Endothelial cell of umbilical vein (primary cell): ENCODE results near the gene CCDC32. TPM values are rescaled to one million over a fixed set of nuclear protein-coding genes. Genes with fewer than 3 reads are reported as not detected.

Source experiments
- BruUV-seq: library from RNA; stranded (reverse); fragments of 400-500 nt; replicated peaks from 2 replicates; lab custom pipeline; 2021; lab: Mats Ljungman, UMichigan
- CTCF ChIA-PET: fragments of 300-600, 350-600 bp; sonication (Branson Sonifier 250); formaldehyde crosslinking; loops from one replicate; lab custom pipeline; 2021; ENCODE audit warnings: antibody characterized with exemption, inconsistent platforms; lab: Charles Lee
- POLR2A ChIA-PET: fragments of 300-600, 350-600 bp; sonication (Branson Sonifier 250); formaldehyde crosslinking; loops from one replicate; lab custom pipeline; 2021; ENCODE audit warnings: antibody characterized with exemption, inconsistent platforms; lab: Charles Lee
- DNase-seq: peaks from one replicate; pipeline ENCODE4 v3.0.0-alpha.2; 2011; ENCODE audit warnings: low read depth, low spot score
- FAIRE-seq: peaks from 2 replicates; lab custom pipeline; 2011; peaks lifted over from hg19 to GRCh38; lab: Jason Lieb, UNC
- H2AFZ ChIP-seq: 2 replicates; pipeline ENCODE4 v1.6.0; 2012; ENCODE audit warnings: low read depth, low read length, control low read depth, inconsistent platforms
- H3K27ac ChIP-seq: 2 replicates; pipeline ENCODE4 v1.5.1; 2011; ENCODE audit warnings: low read depth, mild to moderate bottlenecking, control low read depth, low read length, moderate library complexity; ENCODE audit not compliant: insufficient read depth
- H3K27me3 ChIP-seq, 2 experiments: 2 replicates each; pipeline versions ENCODE4 v1.6.0 to v1.6.1; 2011; ENCODE audit warnings: low read length in 2 of 2, mixed read lengths in 1 of 2; ENCODE audit not compliant: control insufficient read depth in 2 of 2, insufficient read depth in 2 of 2
- H3K36me3 ChIP-seq, 2 experiments: 2 replicates in 1 of 2; 3 replicates in 1 of 2; pipeline ENCODE4 v1.5.1; 2011; ENCODE audit warnings: low read length in 2 of 2, mild to moderate bottlenecking in 1 of 2, moderate library complexity in 1 of 2; ENCODE audit not compliant: control insufficient read depth in 2 of 2, insufficient read depth in 2 of 2; ENCODE audit errors: extremely low read depth in 1 of 2
- H3K4me1 ChIP-seq: 3 replicates; pipeline ENCODE4 v1.5.1; 2011; ENCODE audit warnings: mild to moderate bottlenecking, low read length; ENCODE audit not compliant: control insufficient read depth, insufficient read depth; ENCODE audit errors: extremely low read depth
- H3K4me2 ChIP-seq: 2 replicates; pipeline ENCODE4 v1.6.1; 2011; ENCODE audit warnings: low read length, control low read depth, mixed read lengths; ENCODE audit not compliant: insufficient read depth
- H3K4me3 ChIP-seq, 3 experiments: fragments of 200-600 bp in 1 of 3; sonication (generic), shearing (Covaris generic) in 1 of 3; replicated peaks in 1 of 3; 2 replicates each; pipeline ENCODE4 v1.5.1; 2011 to 2016; ENCODE audit warnings: control low read depth in 3 of 3, low read length in 3 of 3, mild to moderate bottlenecking in 2 of 3, inconsistent platforms in 1 of 3, low read depth in 1 of 3, moderate library complexity in 1 of 3; ENCODE audit not compliant: insufficient read depth in 1 of 3
- H3K79me2 ChIP-seq: 2 replicates; pipeline ENCODE4 v1.6.0; 2012; ENCODE audit warnings: low read length, inconsistent platforms; ENCODE audit not compliant: control insufficient read depth, insufficient read depth
- H3K9ac ChIP-seq: replicated peaks from 2 replicates; pipeline ENCODE3; 2011; ENCODE audit warnings: low read length, control low read depth; ENCODE audit not compliant: insufficient read depth; ENCODE audit errors: extremely low read depth
- H3K9me1 ChIP-seq: replicated peaks from 3 replicates; pipeline ENCODE4 v1.6.0; 2011; ENCODE audit warnings: mild to moderate bottlenecking, low read length; ENCODE audit not compliant: control insufficient read depth, insufficient read depth; ENCODE audit errors: extremely low read depth
- H3K9me3 ChIP-seq: replicated peaks from 2 replicates; pipeline ENCODE4 v1.5.1; 2012; ENCODE audit warnings: low read length, inconsistent platforms; ENCODE audit not compliant: control insufficient read depth, insufficient read depth
- H4K20me1 ChIP-seq: replicated peaks from 2 replicates; pipeline ENCODE3; 2011; ENCODE audit warnings: mild to moderate bottlenecking, low read length; ENCODE audit not compliant: control insufficient read depth, insufficient read depth; ENCODE audit errors: extremely low read depth
- CTCF ChIP-seq, 2 donors: IDR thresholded peaks; 1 replicate in 1 of 2; 2 replicates in 1 of 2; pipeline ENCODE4 v1.5.1; 2011; ENCODE audit warnings: low read length in 2 of 2, mild to moderate bottlenecking in 2 of 2, moderate library complexity in 2 of 2, control low read depth in 1 of 2, inconsistent platforms in 1 of 2, low read depth in 1 of 2; ENCODE audit not compliant: insufficient read depth in 1 of 2; ENCODE audit errors: extremely low read depth in 1 of 2
- EZH2 ChIP-seq: IDR thresholded peaks from 2 replicates; pipeline ENCODE4 v1.6.1; 2012; ENCODE audit warnings: borderline replicate concordance, low read depth, mild to moderate bottlenecking, moderate library complexity, low read length, inconsistent platforms; ENCODE audit not compliant: severe bottlenecking
- FOS ChIP-seq: IDR thresholded peaks from 2 replicates; pipeline ENCODE4 v1.6.1; 2011; ENCODE audit warnings: mild to moderate bottlenecking, low read length, moderate library complexity, borderline replicate concordance; ENCODE audit not compliant: insufficient read depth
- GATA2 ChIP-seq: IDR thresholded peaks from 2 replicates; pipeline ENCODE4 v1.7.0; 2011; ENCODE audit warnings: low read depth, mild to moderate bottlenecking, moderate library complexity, mixed read lengths, low read length; ENCODE audit not compliant: insufficient read length, insufficient read depth
- JUN ChIP-seq: IDR thresholded peaks from 2 replicates; pipeline ENCODE4 v1.6.1; 2011; ENCODE audit warnings: borderline replicate concordance, low read depth; ENCODE audit not compliant: insufficient read length, insufficient read depth
- MAX ChIP-seq: IDR thresholded peaks from 2 replicates; pipeline ENCODE4 v1.6.1; 2011; ENCODE audit not compliant: insufficient read depth, insufficient read length
- MYC ChIP-seq: IDR thresholded peaks from one replicate; pipeline ENCODE4 v1.6.1; 2011; ENCODE audit warnings: mild to moderate bottlenecking, low read depth, low read length
- POLR2A ChIP-seq: IDR thresholded peaks from 2 replicates; pipeline ENCODE4 v1.6.1; 2012; ENCODE audit warnings: low read depth, mild to moderate bottlenecking, control low read depth, low read length
- POLR2AphosphoS5 ChIP-seq: IDR thresholded peaks from 2 replicates; pipeline ENCODE4 v1.6.1; 2012; ENCODE audit warnings: low read depth, mild to moderate bottlenecking, control low read depth, low read length, moderate library complexity; ENCODE audit not compliant: insufficient read depth
- dilution Hi-C: fragments of 300-500 bp; cut with MboI; formaldehyde crosslinking; loops from one replicate; pipeline ENCODE4 v1.15.0; 2019; ENCODE audit warnings: low sequenced_read_pairs; ENCODE audit not compliant: extremely low pct_ligation_motif_present
- intact Hi-C: fragments of 100-400 bp; cut with micrococcal nuclease; formaldehyde crosslinking; loops from one replicate; pipeline ENCODE4 v1.10.0; 2022
- polyA plus RNA-seq, 4 experiments: library from polyadenylated mRNA; depleted of rRNA in 3 of 4; stranded (reverse) in 3 of 4; unstranded in 1 of 4; fragments of >200 nt; gene quantifications; 2 replicates each; pipeline versions ENCODE4 v1.2.1 to v1.2.3, GENCODE V29; 2011 to 2012; ENCODE audit warnings: missing spikeins in 1 of 4
- total RNA-seq: library from RNA; stranded (reverse); gene quantifications from 2 replicates; pipeline ENCODE4 v1.2.3, GENCODE V29; 2021

CCDC32 gene
- total and polyA plus RNA-seq, 2 donors (not counting 3 experiments of a cell fraction or from before 2014, with no cell fraction given), result 22.9 to 24.0 TPM

GRCh38 chr15:40510201-40510600, 54.6 kb downstream of the CCDC32 start:
- ChIA-PET POLR2A (no interaction called here), CTCF (no interaction called here)
- FAIRE-seq, result no peak
- no peak overlapping the region for H2AFZ ChIP-seq
- no peak overlapping the region for H3K9ac ChIP-seq
- dilution Hi-C loops (no loop called here), intact Hi-C loops (no loop called here)
- no peaks in the 10 kb centered on the region for H3K79me2 ChIP-seq
- DNase-seq, result no peak
- H3K27me3 ChIP-seq, result peaks cover 0 to 2% of the 10 kb centered on the region in 2 experiments
- BruUV-seq, result no TSS peak
- H3K4me2 ChIP-seq, result no peak overlapping the region
- H3K27ac ChIP-seq, result no peak overlapping the region
- no peak overlapping the region for H3K4me3 ChIP-seq
- no peaks in the 10 kb centered on the region for H4K20me1 ChIP-seq
- H3K36me3 ChIP-seq, result no peaks in the 10 kb centered on the region
- no peaks in the 10 kb centered on the region for H3K9me1 ChIP-seq
- no peaks in the 10 kb centered on the region for H3K9me3 ChIP-seq
- H3K4me1 ChIP-seq, result no peaks in the 10 kb centered on the region
- TF ChIP-seq EZH2 (no peak), FOS (no peak), CTCF (IDR thresholded peaks at IDR 0.05; ENCODE audit: extremely low read depth in 1 of 2, insufficient read depth in 1 of 2, low read depth in 1 of 2, low read length in 2 of 2) (no peak), MYC (no peak), MAX (no peak), GATA2 (no peak), JUN (no peak), POLR2AphosphoS5 (no peak), POLR2A (no peak)
